GM12864 (cell line): ENCODE measurements around the gene XPO4.

Experiments
- DNase-seq: peaks from one replicate; pipeline ENCODE4 v3.0.0-alpha.2; 2011; ENCODE audit warnings: low read depth
- H3K4me3 ChIP-seq: 2 replicates; pipeline ENCODE4 v1.5.1; 2011; ENCODE audit warnings: mild to moderate bottlenecking, low read depth, low read length, control low read depth
- TF ChIP-seq, protein P1 (sequence below): IDR thresholded peaks from 2 replicates; pipeline ENCODE4 v1.5.1; 2011; ENCODE audit warnings: low read depth, mild to moderate bottlenecking, moderate library complexity, low read length, control low read depth, inconsistent platforms; ENCODE audit errors: missing control alignments

Gene XPO4

GRCh38 chr13:20729633-20730585, 172.6 kb downstream of the XPO4 start:
- TF ChIP-seq, protein P1, sequence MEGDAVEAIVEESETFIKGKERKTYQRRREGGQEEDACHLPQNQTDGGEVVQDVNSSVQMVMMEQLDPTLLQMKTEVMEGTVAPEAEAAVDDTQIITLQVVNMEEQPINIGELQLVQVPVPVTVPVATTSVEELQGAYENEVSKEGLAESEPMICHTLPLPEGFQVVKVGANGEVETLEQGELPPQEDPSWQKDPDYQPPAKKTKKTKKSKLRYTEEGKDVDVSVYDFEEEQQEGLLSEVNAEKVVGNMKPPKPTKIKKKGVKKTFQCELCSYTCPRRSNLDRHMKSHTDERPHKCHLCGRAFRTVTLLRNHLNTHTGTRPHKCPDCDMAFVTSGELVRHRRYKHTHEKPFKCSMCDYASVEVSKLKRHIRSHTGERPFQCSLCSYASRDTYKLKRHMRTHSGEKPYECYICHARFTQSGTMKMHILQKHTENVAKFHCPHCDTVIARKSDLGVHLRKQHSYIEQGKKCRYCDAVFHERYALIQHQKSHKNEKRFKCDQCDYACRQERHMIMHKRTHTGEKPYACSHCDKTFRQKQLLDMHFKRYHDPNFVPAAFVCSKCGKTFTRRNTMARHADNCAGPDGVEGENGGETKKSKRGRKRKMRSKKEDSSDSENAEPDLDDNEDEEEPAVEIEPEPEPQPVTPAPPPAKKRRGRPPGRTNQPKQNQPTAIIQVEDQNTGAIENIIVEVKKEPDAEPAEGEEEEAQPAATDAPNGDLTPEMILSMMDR, result no peak
- H3K4me3 ChIP-seq, result no peak overlapping the region
- no peak for DNase-seq

DNA sequence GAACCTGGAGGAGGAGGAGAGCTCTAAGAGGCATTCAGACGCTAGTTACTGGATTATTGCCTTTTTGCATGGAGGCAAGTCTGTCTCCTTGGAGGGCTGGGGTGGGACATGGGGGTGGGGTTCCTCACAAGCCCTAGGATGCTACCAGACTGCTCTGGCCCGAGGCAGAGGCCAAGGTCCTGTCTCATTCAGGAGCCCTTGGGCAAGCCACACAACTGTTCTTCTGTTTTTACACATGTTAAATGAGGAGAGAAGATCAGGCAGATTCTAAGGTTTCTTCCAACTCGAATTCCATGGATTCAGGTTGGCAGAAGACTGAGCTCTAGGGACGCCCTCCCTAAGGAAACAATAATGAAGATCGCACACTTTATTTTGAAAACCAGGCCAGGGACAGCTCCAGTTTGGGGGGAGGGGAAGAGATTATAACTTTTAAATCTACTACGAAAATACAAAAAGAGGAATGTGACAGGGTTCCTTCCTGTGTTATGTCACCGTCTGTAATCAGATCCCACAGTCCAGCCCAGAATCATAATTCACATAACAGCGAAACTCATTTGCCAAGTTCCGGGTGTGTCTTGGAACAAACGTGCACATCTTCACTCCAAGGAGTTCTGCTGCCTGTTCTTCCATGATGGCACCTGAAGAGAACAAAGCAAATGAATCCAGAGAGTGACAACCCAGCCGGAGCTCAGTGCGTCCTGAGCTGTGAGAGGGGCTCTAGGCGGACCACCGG, 173.8 kb downstream of the XPO4 start:
- DNase-seq, result no peak
- TF ChIP-seq, protein P1, result no peak
- H3K4me3 ChIP-seq, result no peak overlapping the region

DNA sequence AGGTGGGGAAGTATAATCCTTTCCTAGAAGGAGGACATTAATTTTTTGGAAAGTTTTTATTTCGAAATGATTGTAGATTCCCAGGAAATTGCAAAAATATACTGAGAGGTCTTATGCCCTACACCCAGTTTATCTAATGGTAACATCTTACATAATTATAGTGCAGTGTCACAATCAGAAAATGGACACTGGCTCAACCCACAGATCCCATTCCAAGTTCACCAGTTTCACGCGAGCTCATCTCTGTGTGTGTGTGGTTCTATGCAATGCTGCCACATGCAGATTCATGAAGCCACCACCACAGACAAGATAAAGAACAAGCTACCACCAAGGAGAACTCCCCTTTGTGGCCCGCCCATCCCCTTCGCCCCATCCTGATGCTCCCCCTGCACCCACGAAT, 174.7 kb downstream of the XPO4 start:
- TF ChIP-seq, protein P1, result no peak
- H3K4me3 ChIP-seq, result no peak overlapping the region
- no peak for DNase-seq
